HG03378 (cell line): ENCODE results near the gene FN1.

Experiments used
- ATAC-seq: cut with Tn5 transposase; IDR thresholded peaks from one replicate; pipeline ENCODE4 v1.9.1; 2021; ENCODE audit warnings: mild to moderate bottlenecking, moderate library complexity; ENCODE audit not compliant: unreplicated experiment

Gene FN1

GRCh38 chr2:215435870-215436704, at the start of gene FN1:
TSS of gene FN1 (minus strand) at chr2:215436068. CDS start at chr2:215435802, 266 bp downstream.
- ATAC-seq: peak; percentile 66

DNA sequence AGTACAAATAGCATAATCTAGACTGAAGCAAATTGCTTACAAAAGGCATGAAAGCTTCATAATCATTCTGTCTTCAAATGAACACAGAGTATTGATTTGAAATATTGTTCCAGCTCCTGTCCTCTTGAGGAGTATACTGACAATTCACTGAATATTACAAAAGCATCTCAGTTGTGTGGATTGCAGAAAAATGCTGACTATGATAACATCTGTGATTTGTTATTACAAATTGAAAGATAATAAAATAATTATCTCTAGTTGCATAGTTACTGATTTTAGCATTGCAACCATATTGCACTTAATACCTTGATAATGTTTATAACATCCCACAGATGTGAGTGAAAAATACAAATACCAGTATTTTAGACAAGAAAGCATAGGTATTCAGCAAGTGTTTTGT, 49.2 kb upstream of the FN1 start:
- no peak for ATAC-seq

DNA sequence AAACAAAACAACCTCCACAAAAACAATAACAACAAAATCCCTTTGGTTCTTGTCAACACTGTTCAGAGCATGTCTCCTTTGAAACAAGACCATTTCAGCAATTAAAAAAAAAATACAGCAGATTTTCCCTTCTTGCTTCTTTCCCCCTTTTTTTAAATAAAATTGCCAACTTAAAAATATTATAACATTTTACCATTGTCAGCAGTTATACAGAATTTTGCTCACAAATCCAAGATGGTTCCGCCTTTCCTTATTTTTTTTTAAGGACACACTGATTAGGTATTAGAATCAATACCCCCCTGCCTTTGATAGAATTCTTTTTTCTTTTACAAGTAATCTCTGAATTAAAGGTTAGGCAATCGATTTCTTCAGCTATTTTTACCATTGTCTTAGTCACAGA, 48.7 kb upstream of the FN1 start:
- no peak for ATAC-seq

DNA sequence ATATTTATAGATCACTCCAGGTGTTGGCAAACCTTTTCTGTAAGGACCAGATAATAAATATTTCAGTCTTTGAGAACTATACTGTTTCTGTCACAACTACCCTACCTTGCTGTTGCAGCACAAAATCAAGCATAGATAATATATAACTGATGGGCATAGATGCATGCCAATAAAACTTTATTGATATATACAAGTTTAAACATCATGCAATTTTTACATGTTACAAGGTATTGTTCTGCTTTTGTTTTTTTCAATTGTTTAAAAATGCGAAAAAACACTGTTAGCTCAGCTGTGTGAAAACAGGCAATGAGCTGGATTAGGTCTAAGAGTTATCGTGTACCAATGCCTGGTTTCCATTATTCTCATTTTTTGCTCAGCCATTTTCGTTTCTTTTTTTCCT, 47.6 kb upstream of the FN1 start:
- no peak for ATAC-seq

- no peak for ATAC-seq
Measured at GRCh38 chr2:215479536-215480240, 43.8 kb upstream of the FN1 start.

DNA sequence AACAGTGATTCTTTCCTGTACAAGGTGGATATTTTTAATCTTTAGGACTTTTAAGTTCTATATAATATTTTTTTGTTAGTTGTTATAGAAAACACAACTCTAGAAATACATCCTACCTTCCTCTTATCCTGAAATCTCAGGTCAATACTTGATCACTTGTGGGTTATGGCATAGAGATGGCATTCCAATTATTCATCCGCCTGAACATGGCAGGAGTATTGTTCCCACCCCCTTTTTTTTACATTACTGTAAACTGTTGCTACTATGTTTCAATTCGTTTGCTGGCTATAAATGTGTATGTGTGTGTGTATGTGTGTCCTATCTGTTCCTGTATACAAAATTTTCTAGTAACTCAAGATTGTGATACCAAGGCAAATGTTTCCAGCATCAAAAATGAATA, 43.3 kb upstream of the FN1 start:
- no peak for ATAC-seq

GRCh38 chr2:215476424-215476823, 40.6 kb upstream of the FN1 start:
- ATAC-seq: no peak

GRCh38 chr2:215466097-215466909, 30.4 kb upstream of the FN1 start:
- no peak for ATAC-seq

GRCh38 chr2:215465256-215465655, 29.4 kb upstream of the FN1 start:
- ATAC-seq: no peak

GRCh38 chr2:215461836-215462532, 26.1 kb upstream of the FN1 start:
- no peak for ATAC-seq

DNA sequence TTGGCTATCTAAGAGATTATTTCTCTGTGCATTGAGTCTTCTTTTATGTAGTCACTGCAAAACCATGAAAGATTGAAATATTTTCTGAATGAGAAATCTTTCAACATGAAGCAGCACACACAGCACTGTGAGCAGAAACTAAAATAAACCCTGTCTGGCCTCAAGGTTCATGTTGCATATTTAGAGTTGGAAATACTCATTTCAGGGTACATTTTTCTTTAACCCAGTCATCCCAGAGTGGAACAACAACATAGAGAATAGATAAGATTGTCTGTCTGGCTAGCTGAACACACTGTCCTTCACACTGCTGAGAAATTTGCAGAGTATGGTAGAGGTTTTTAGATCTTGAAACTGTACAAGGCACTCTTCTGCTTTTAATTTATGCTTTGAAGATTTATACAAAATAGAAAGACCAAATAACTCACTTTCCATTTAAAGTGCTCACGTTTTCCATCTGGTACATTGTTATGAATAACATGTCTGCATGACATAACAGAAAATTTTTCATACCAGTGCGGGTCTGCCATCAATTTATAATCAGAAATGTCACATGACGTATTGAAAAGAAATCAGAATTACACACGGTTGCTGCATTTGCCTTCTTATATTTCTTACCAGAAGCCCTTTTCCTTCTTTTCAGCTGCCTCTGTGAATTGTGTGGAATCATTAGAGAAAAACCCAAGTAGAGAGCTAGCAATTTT, 25.0 kb upstream of the FN1 start:
- no peak for ATAC-seq

- no peak for ATAC-seq
Measured at GRCh38 chr2:215455958-215456357, 20.1 kb upstream of the FN1 start.

GRCh38 chr2:215454519-215455246, 18.8 kb upstream of the FN1 start:
- peak; percentile 66 for ATAC-seq

DNA sequence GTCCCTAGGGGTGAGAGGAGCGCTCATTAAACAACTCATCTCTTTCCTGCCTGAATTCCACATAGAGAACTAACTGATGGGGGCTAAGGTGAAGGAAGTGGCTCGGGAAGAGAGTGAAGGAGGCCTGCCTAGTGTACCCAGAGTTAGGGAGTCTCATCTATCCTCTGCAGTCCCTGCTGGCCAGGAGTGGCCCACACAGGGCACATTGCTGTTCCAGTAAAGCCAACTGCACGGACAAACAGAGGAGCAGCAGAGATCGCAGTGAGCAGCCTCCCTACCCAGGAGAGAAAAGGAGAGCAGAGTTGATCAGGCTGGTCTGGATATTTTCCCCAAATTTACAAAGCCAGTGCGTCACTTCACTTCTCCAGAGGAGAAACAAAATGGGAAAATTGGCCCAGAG, 16.9 kb upstream of the FN1 start:
- no peak for ATAC-seq

GRCh38 chr2:215451012-215451756, 15.3 kb upstream of the FN1 start:
- ATAC-seq: no peak

DNA sequence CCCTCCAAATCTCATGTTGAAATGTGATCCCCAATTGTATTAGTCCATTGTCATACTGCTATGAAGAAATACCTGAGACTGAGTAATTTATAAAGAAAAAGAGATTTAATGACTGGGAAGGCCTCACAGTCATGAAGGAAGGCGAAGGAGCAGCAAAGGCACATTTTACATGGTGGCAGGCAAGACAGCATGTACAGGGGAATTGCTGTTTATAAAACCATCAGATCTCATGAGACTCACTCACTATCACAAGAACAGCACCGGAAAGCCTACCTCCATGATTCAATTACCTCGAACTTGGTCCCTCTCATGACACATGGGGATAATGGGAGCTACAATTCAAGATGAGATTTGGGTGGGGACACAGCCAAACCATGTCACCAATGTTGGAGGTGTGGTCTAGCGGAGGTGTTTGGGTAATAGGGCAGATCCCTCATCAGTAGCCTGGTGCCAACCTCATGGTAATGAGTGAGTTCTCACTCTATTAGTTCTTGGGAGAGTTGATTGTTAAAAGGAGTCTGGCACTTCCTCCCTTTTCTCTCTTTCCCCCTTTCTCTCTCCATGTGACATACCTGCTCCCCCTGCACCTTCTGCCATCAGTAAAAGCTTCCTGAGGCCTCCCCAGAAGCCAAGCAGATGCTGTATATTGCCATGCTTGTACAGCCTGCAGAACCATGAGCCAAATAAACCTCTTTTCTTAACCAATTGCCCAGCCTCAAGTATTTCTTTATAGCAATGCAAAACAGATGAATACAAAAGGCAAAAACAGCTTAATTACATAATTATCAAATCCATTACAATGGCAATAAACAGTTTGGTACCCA, 14.5 kb upstream of the FN1 start:
- ATAC-seq: no peak

DNA sequence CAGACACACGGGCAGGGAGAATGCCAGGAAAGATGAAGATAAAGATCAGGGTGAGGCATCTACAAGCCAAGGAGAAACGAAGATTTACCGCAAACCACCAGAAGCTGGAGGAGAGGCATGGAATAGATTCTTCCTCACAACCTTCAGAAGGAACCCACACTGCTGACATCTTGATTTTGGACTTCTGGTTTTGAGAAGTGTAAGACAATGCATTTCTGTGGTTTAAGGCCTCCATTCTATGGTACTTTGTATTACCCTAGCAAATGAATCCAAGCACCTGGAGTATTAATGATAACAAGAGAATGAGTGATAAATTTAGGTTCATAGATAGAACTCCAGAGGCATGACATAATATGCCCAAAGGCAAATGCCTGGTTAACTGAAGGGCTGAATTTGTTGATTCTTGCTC, 11.8 kb upstream of the FN1 start:
- ATAC-seq: no peak

GRCh38 chr2:215447056-215447455, 11.2 kb upstream of the FN1 start:
- no peak for ATAC-seq
